ENCODE measurements around the gene DPP10. TPM values are rescaled to one million over a fixed set of nuclear protein-coding genes. Genes with fewer than 3 reads are reported as not detected.

Gene DPP10
- total and polyA plus RNA-seq, 10 of the 15 experiments (the other 5 are each of a cell fraction or from before 2014, with no cell fraction given) = not detected

DNA sequence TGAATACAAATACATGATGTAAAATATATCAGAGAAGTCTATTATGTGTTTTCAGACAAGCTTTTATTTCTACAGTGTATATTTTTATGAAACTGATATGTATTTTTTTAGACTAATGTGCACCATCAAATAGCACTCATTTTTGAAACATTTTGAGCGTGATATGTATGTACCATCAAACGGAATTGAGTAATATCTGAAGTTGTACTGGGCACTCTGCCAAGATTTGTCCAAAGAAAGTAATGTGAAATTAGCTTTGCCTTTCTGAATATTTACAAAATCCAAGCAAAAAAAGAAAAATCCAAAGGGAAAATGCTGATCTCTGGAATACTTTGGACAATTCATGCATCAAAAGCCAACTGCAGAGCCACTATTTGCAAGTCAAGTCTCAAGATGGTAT lies 972.0 kb downstream of the DPP10 start:
- ChIA-PET POLR2A (no interaction called here), RAD21 (ENCODE audit: unreplicated experiment) (no interaction called here), SMC1A (ENCODE audit: uncharacterized antibody, unreplicated experiment) (interaction anchor here (0.6 kb wide), 1 partner anchor 454 kb away, joined by 3 read pairs; no protein-coding TSS in a partner anchor), CTCF (no interaction called here)
- WGBS (ENCODE audit: insufficient coverage, insufficient replicate concordance, low lambda C conversion rate, missing lambda C conversion rate) = 22% methylated on average over 2 of the region's 2 CpGs
- Histone ChIP-seq H3K36me3 (ENCODE audit: control insufficient read depth in 2 of 2, insufficient read depth in 2 of 2, low read length in 1 of 2) (no peaks in the 10 kb centered on the region), H3K4me3 (no peak overlapping the region), H3K79me2 (ENCODE audit: control insufficient read depth, insufficient read depth, low read length) (no peaks in the 10 kb centered on the region), H3K27me3 (replicated peaks in 1 of 2; ENCODE audit: control insufficient read depth in 2 of 2, insufficient read depth in 2 of 2, low read length in 1 of 2) (no peaks in the 10 kb centered on the region), H3K9ac (ENCODE audit: control insufficient read depth, insufficient read depth, low read length) (no peak overlapping the region), H3K4me1 (ENCODE audit: control insufficient read depth, insufficient read depth, low read length) (no peaks in the 10 kb centered on the region), H2AFZ (ENCODE audit: control insufficient read depth, low read depth, low read length) (no peak overlapping the region), H3K27ac (ENCODE audit: control insufficient read depth, insufficient read depth) (no peak overlapping the region), H3K4me2 (ENCODE audit: control insufficient read depth, insufficient read depth) (no peak overlapping the region), H3K9me3 (replicated peaks; ENCODE audit: control insufficient read depth, insufficient read depth, low read length) (no peaks in the 10 kb centered on the region), H4K20me1 (ENCODE audit: control insufficient read depth, insufficient read depth) (no peaks in the 10 kb centered on the region)
- no peak for FAIRE-seq
- in situ Hi-C loops (cut with MboI) (no loop called here), intact Hi-C loops (cut with micrococcal nuclease; ENCODE audit: unreplicated experiment) (no loop called here)
- BruUV-seq (replicated peaks) = no TSS peak
- no peak for ATAC-seq
- no peak for DNase-seq (ENCODE audit: low read depth, low spot score)
- TF ChIP-seq CBFB (IDR thresholded peaks at IDR 0.05; ENCODE audit: low read depth) (no peak), CEBPZ (IDR thresholded peaks at IDR 0.05; ENCODE audit: low read depth, low read length) (no peak), CREM (IDR thresholded peaks at IDR 0.05; ENCODE audit: low read depth) (no peak), SREBF1 (IDR thresholded peaks at IDR 0.05; ENCODE audit: low read length) (no peak), SRF (IDR thresholded peaks at IDR 0.05; ENCODE audit: low read depth in 2 of 2, low read length in 2 of 2) (no peak), ESRRA (IDR thresholded peaks at IDR 0.05; ENCODE audit: low read length) (no peak), ZNF622 (IDR thresholded peaks at IDR 0.05) (no peak), SIN3A (IDR thresholded peaks at IDR 0.05; ENCODE audit: low read depth, low read length) (no peak), HSF1 (IDR thresholded peaks at IDR 0.05; ENCODE audit: low read depth, low read length) (no peak), NFXL1 (IDR thresholded peaks at IDR 0.05; ENCODE audit: borderline replicate concordance) (no peak), CTCF (IDR thresholded peaks at IDR 0.05 in 2 of 3, conservative IDR thresholded peaks at IDR 0.05 in 1 of 3; ENCODE audit: control insufficient read depth in 2 of 3, extremely low read depth in 1 of 3, insufficient read depth in 1 of 3, low read depth in 3 of 3, low read length in 3 of 3) (no peak)
- TF ChIP-seq, protein P1, sequence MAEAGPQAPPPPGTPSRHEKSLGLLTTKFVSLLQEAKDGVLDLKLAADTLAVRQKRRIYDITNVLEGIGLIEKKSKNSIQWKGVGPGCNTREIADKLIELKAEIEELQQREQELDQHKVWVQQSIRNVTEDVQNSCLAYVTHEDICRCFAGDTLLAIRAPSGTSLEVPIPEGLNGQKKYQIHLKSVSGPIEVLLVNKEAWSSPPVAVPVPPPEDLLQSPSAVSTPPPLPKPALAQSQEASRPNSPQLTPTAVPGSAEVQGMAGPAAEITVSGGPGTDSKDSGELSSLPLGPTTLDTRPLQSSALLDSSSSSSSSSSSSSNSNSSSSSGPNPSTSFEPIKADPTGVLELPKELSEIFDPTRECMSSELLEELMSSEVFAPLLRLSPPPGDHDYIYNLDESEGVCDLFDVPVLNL (IDR thresholded peaks at IDR 0.05; ENCODE audit: low read depth, low read length) = no peak
- TF ChIP-seq, protein P2, sequence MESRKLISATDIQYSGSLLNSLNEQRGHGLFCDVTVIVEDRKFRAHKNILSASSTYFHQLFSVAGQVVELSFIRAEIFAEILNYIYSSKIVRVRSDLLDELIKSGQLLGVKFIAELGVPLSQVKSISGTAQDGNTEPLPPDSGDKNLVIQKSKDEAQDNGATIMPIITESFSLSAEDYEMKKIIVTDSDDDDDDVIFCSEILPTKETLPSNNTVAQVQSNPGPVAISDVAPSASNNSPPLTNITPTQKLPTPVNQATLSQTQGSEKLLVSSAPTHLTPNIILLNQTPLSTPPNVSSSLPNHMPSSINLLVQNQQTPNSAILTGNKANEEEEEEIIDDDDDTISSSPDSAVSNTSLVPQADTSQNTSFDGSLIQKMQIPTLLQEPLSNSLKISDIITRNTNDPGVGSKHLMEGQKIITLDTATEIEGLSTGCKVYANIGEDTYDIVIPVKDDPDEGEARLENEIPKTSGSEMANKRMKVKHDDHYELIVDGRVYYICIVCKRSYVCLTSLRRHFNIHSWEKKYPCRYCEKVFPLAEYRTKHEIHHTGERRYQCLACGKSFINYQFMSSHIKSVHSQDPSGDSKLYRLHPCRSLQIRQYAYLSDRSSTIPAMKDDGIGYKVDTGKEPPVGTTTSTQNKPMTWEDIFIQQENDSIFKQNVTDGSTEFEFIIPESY (IDR thresholded peaks at IDR 0.05) = no peak
- TF ChIP-seq, protein P3, sequence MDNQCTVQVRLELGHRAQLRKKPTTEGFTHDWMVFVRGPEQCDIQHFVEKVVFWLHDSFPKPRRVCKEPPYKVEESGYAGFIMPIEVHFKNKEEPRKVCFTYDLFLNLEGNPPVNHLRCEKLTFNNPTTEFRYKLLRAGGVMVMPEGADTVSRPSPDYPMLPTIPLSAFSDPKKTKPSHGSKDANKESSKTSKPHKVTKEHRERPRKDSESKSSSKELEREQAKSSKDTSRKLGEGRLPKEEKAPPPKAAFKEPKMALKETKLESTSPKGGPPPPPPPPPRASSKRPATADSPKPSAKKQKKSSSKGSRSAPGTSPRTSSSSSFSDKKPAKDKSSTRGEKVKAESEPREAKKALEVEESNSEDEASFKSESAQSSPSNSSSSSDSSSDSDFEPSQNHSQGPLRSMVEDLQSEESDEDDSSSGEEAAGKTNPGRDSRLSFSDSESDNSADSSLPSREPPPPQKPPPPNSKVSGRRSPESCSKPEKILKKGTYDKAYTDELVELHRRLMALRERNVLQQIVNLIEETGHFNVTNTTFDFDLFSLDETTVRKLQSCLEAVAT (IDR thresholded peaks at IDR 0.05) = no peak

All from GM12878 (cell line).